Smooth muscle cell (in vitro differentiated cells): ENCODE data around the gene ACO2. TPM values are rescaled to one million over a fixed set of nuclear protein-coding genes. Genes with fewer than 3 reads are reported as not detected.

ENCODE experiments used
- DNase-seq: peaks from one replicate; lab custom pipeline; 2025; ENCODE audit not compliant: unreplicated experiment; lab: John Stamatoyannopoulos, UW
- H2AFZ ChIP-seq: fragments of 200-600 bp; sonication (generic); 2 replicates; pipeline ENCODE4 v1.6.0; 2016; ENCODE audit warnings: antibody characterized with exemption, low read depth, mild to moderate bottlenecking
- H3F3A ChIP-seq: fragments of 200-600 bp; sonication (generic); 2 replicates; pipeline ENCODE4 v1.6.0; 2017; ENCODE audit warnings: antibody characterized with exemption, low read depth
- H3K27ac ChIP-seq: fragments of 200-600 bp; sonication (generic); 2 replicates; pipeline ENCODE4 v1.5.1; 2016; ENCODE audit warnings: low read depth, mild to moderate bottlenecking
- H3K27me3 ChIP-seq: fragments of 200-600 bp; sonication (generic); 2 replicates; pipeline ENCODE4 v1.6.1; 2016; ENCODE audit warnings: low read depth, mild to moderate bottlenecking
- H3K36me3 ChIP-seq: fragments of 200-600 bp; sonication (generic); 2 replicates; pipeline ENCODE4 v1.5.1; 2016; ENCODE audit warnings: low read depth
- H3K4me1 ChIP-seq: fragments of 200-600 bp; sonication (generic); 2 replicates; pipeline ENCODE4 v1.5.1; 2016; ENCODE audit warnings: low read depth
- H3K4me2 ChIP-seq: fragments of 200-600 bp; sonication (generic); 2 replicates; pipeline ENCODE4 v1.6.0; 2016; ENCODE audit warnings: mild to moderate bottlenecking
- H3K4me3 ChIP-seq: fragments of 200-600 bp; sonication (generic); 2 replicates; pipeline ENCODE4 v1.5.1; 2016; ENCODE audit warnings: mild to moderate bottlenecking
- H3K79me2 ChIP-seq: fragments of 200-600 bp; sonication (generic); 2 replicates; pipeline ENCODE4 v1.6.0; 2016; ENCODE audit warnings: low read depth, mild to moderate bottlenecking
- H3K9ac ChIP-seq: fragments of 200-600 bp; sonication (generic); 2 replicates; pipeline ENCODE4 v1.6.0; 2016; ENCODE audit warnings: low read depth
- H3K9me3 ChIP-seq: fragments of 200-600 bp; sonication (generic); replicated peaks from 2 replicates; pipeline ENCODE4 v1.5.1; 2016; ENCODE audit warnings: low read depth
- H4K20me1 ChIP-seq: fragments of 200-600 bp; sonication (generic); 2 replicates; pipeline ENCODE4 v1.6.0; 2016; ENCODE audit warnings: low read depth
- CTCF ChIP-seq: fragments of 200-600 bp; sonication (generic); IDR thresholded peaks from 2 replicates; pipeline ENCODE4 v1.5.1; 2017; ENCODE audit warnings: borderline replicate concordance, mild to moderate bottlenecking, antibody characterized with exemption; ENCODE audit not compliant: insufficient read depth, poor library complexity, severe bottlenecking
- WGBS: methylation state at CpG from one replicate; pipeline ENCODE4 v1.1.7; 2016; ENCODE audit warnings: low lambda C conversion rate; 5-methylcytosine and 5-hydroxymethylcytosine counted together
- polyA plus RNA-seq: library from polyadenylated mRNA; unstranded; fragments of >200 nt; fragmentation: Nextera tagmentation; extraction: Ambion mirVana; gene quantifications from 2 replicates; pipeline ENCODE4 v1.2.1, GENCODE V29; 2016
- total RNA-seq: library from RNA; depleted of rRNA; stranded (reverse); fragments of >200 nt; gene quantifications from 2 replicates; pipeline ENCODE4 v1.2.3, GENCODE V29; 2014

The ACO2 gene
- total and polyA plus RNA-seq, 2 experiments from 2014 or later = 33.0 to 72.1 TPM

DNA sequence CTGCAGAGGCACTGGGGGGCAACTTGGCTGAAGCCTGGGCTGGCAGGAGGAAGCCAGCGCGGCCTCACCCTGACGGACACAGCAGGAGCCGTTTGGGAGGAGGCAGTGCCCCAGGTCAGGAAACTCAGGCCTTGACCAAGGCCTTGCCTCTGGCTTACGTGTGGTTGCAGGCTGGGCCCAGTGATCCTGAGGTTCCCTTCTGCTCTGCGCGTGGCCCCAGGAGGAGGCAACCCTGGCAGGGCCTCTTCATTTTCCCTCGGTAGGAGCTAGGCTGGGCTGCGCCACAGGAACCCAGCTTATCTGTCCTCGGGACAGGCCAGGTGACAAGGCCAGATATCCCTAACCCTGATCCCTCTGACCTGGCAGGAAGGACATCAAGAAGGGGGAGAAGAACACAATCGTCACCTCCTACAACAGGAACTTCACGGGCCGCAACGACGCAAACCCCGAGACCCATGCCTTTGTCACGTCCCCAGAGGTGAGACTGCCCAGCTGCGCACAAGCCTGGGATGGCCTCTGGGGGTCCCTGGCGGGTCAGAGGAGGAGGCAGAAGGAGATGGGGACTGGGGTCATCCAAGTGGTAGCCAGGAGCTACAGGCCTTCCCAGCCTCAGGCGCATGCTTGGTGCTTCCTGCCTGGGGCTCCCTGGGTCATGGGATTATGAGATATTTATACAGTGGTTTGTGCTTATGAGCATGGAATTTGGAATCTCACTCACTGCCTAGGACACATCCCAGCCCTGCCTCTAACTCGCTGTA, 54.7 kb downstream of the ACO2 start:
- peak overlapping the region; percentile 64 for H3K27ac ChIP-seq
- no peak for TF ChIP-seq CTCF
- 87% methylated on average over 21 of the region's 21 CpGs for WGBS

GRCh38 chr22:41524251-41524661, 55.3 kb downstream of the ACO2 start:
- Histone ChIP-seq H3F3A (peaks cover 8% of the 10 kb centered on the region), H2AFZ (no peak overlapping the region), H3K4me1 (no peaks in the 10 kb centered on the region), H3K9ac (no peak overlapping the region), H3K27me3 (no peaks in the 10 kb centered on the region), H3K4me2 (no peak overlapping the region), H3K4me3 (no peak overlapping the region), H4K20me1 (peaks cover 26% of the 10 kb centered on the region), H3K79me2 (no peaks in the 10 kb centered on the region), H3K36me3 (no peaks in the 10 kb centered on the region), H3K27ac (no peak overlapping the region), H3K9me3 (no peaks in the 10 kb centered on the region)
- DNase-seq = no peak
- WGBS = 92% methylated on average over 13 of the region's 13 CpGs
- TF ChIP-seq CTCF = no peak

More for the DNA sequence above, 54.7 kb downstream of the ACO2 start:
- Histone ChIP-seq H3K36me3 (no peaks in the 10 kb centered on the region), H3K9me3 (no peaks in the 10 kb centered on the region), H4K20me1 (peaks cover 26% of the 10 kb centered on the region), H3K4me2 (peak overlapping the region; percentile 20), H3K79me2 (no peaks in the 10 kb centered on the region), H3K4me3 (no peak overlapping the region), H3K9ac (no peak overlapping the region), H3K27me3 (no peaks in the 10 kb centered on the region), H3F3A (peaks cover 8% of the 10 kb centered on the region), H2AFZ (no peak overlapping the region), H3K4me1 (no peaks in the 10 kb centered on the region)
- DNase-seq = no peak

DNA sequence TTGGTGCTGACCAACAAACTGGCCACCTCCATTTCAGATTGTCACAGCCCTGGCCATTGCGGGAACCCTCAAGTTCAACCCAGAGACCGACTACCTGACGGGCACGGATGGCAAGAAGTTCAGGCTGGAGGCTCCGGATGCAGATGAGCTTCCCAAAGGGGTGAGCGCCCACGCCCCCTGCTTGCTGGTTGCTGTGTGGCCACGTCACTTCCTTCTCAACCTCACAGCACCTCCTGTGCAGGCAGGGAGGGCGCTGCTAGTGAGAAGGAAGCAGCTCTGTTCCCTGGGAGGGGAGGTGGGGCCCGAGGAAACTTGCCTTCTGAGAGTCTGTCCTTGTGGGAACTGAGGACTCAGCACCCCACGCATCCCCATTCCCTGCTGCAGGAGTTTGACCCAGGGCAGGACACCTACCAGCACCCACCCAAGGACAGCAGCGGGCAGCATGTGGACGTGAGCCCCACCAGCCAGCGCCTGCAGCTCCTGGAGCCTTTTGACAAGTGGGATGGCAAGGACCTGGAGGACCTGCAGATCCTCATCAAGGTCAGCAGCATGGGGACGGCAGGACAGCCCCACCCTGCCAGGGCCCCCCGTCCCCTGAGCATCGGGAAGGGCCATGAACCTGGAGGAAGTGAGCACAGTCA, 56.0 kb downstream of the ACO2 start:
- Histone ChIP-seq H3K9me3 (no peaks in the 10 kb centered on the region), H4K20me1 (peaks cover 26% of the 10 kb centered on the region), H3K4me3 (no peak overlapping the region), H3K79me2 (no peaks in the 10 kb centered on the region), H3K27me3 (no peaks in the 10 kb centered on the region), H3F3A (peaks cover 8% of the 10 kb centered on the region), H3K4me1 (no peaks in the 10 kb centered on the region), H3K9ac (no peak overlapping the region), H2AFZ (no peak overlapping the region), H3K27ac (no peak overlapping the region), H3K36me3 (no peaks in the 10 kb centered on the region), H3K4me2 (no peak overlapping the region)
- DNase-seq = no peak
- TF ChIP-seq CTCF = no peak
- 96% methylated on average over 17 of the region's 17 CpGs for WGBS
